HepG2 (cell line): ENCODE data around the gene ESRP2. TPM values are rescaled to one million over a fixed set of nuclear protein-coding genes. Genes with fewer than 3 reads are reported as not detected.
A peak's percentile ranks its signal among the peaks of the same experiment; 100 is the strongest.

Source experiments
- AGO2 ChIP-seq: fragments of 200-400 bp; formaldehyde crosslinking; optimal IDR thresholded peaks from 2 replicates; pipeline ENCODE3; 2017; ENCODE audit warnings: mild to moderate bottlenecking, low read depth, low read length, moderate library complexity
- CSRNP1 ChIP-seq: sonication (generic); formaldehyde crosslinking; IDR thresholded peaks from 2 replicates; pipeline ENCODE4 v1.8.1; 2023; ENCODE audit warnings: mild to moderate bottlenecking, missing genetic modification reagents
- GLI4 ChIP-seq: sonication (generic); formaldehyde crosslinking; IDR thresholded peaks from 2 replicates; pipeline ENCODE4 v1.5.1; 2020; ENCODE audit warnings: missing genetic modification reagents, mild to moderate bottlenecking, moderate library complexity, borderline replicate concordance
- KAT8 ChIP-seq: IDR thresholded peaks from 2 replicates; pipeline ENCODE4 v1.6.1; 2016; ENCODE audit warnings: missing genetic modification reagents, missing compliant biosample characterization
- MEIS1 ChIP-seq: sonication (generic); formaldehyde crosslinking; IDR thresholded peaks from 2 replicates; pipeline ENCODE4 v1.9.0; 2021; ENCODE audit warnings: mild to moderate bottlenecking, missing genetic modification reagents, moderate library complexity, borderline replicate concordance
- NCOA2 ChIP-seq: sonication (generic); formaldehyde crosslinking; IDR thresholded peaks from 2 replicates; pipeline ENCODE4 v1.8.0; 2022; ENCODE audit warnings: inconsistent platforms
- REL ChIP-seq: sonication (generic); formaldehyde crosslinking; conservative IDR thresholded peaks from 2 replicates; pipeline ENCODE4 v1.8.0; 2022; ENCODE audit warnings: mild to moderate bottlenecking, missing genetic modification reagents, moderate library complexity
- RFX1 ChIP-seq: fragments of 450-650 bp; IDR thresholded peaks from 2 replicates; pipeline ENCODE4 v1.6.1; 2017
- SALL1 ChIP-seq: sonication (generic); formaldehyde crosslinking; IDR thresholded peaks from 2 replicates; pipeline ENCODE4 v1.8.0; 2022; ENCODE audit warnings: mild to moderate bottlenecking, missing genetic modification reagents
- ZBED4 ChIP-seq: sonication (generic); formaldehyde crosslinking; IDR thresholded peaks from 2 replicates; pipeline ENCODE4 v1.4.0; 2020; ENCODE audit warnings: missing genetic modification reagents, borderline replicate concordance
- ZNF512B ChIP-seq: sonication (generic); formaldehyde crosslinking; IDR thresholded peaks from 2 replicates; pipeline ENCODE4 v1.5.1; 2020; ENCODE audit warnings: missing genetic modification reagents, mild to moderate bottlenecking, borderline replicate concordance
- ZNF577 ChIP-seq: sonication (generic); formaldehyde crosslinking; IDR thresholded peaks from 2 replicates; pipeline ENCODE4 v1.4.0; 2020; ENCODE audit warnings: mild to moderate bottlenecking, low read depth, missing genetic modification reagents, borderline replicate concordance
- ZNF660 ChIP-seq: sonication (generic); formaldehyde crosslinking; IDR thresholded peaks from 2 replicates; pipeline ENCODE4 v1.5.1; 2020; ENCODE audit warnings: mild to moderate bottlenecking, low read depth, missing genetic modification reagents, borderline replicate concordance
- ZNF678 ChIP-seq: sonication (generic); formaldehyde crosslinking; IDR thresholded peaks from 2 replicates; pipeline ENCODE4 v1.4.0; 2020; ENCODE audit warnings: mild to moderate bottlenecking, missing genetic modification reagents
- ZNF704 ChIP-seq: sonication (generic); formaldehyde crosslinking; IDR thresholded peaks from 2 replicates; pipeline ENCODE4 v1.8.1; 2023; ENCODE audit warnings: mild to moderate bottlenecking, inconsistent platforms, moderate library complexity, missing genetic modification reagents, borderline replicate concordance
- ZNF713 ChIP-seq: sonication (generic); formaldehyde crosslinking; IDR thresholded peaks from 2 replicates; pipeline ENCODE4 v1.4.0; 2020; ENCODE audit warnings: mild to moderate bottlenecking, missing genetic modification reagents
- ZNF770 ChIP-seq: sonication (generic); formaldehyde crosslinking; IDR thresholded peaks from 2 replicates; pipeline ENCODE4 v1.5.0; 2020; ENCODE audit warnings: mild to moderate bottlenecking, missing genetic modification reagents
- ZNF891 ChIP-seq: sonication (generic); formaldehyde crosslinking; IDR thresholded peaks from 2 replicates; pipeline ENCODE4 v1.5.0; 2020; ENCODE audit warnings: mild to moderate bottlenecking, missing genetic modification reagents
- polyA plus RNA-seq, 8 experiments: library from polyadenylated mRNA; depleted of rRNA in 3 of 8; stranded (reverse) in 7 of 8; unstranded in 1 of 8; fragments of >200 nt; fragmentation: Illumina TruSeq in 4 of 8; extraction: Trizol in 4 of 8; gene quantifications; 2 replicates each; pipeline versions ENCODE4 v1.2.1 to v1.2.3, GENCODE V29; 2011 to 2016; ENCODE audit warnings: low read depth in 4 of 8, missing spikeins in 1 of 8, mixed read lengths in 1 of 8; ENCODE audit not compliant: insufficient read depth in 1 of 8
- total RNA-seq, 5 experiments: library from RNA; depleted of rRNA; stranded (reverse); fragments of >200 nt; fragmentation: Illumina TruSeq; extraction: Trizol; gene quantifications; 2 replicates each; pipeline ENCODE4 v1.2.3, GENCODE V29; 2016; ENCODE audit warnings: low read depth in 1 of 5

The ESRP2 gene
- total and polyA plus RNA-seq, 2 of the 13 experiments (the other 11 are each of a cell fraction or from before 2014, with no cell fraction given), result 21.1 to 32.4 TPM

GRCh38 chr16:68244481-68244902, 8.6 kb upstream of the ESRP2 start (continued):
- TF ChIP-seq AGO2 (peak; percentile 18), ZNF713 (CRISPR knock-in tag) (0 out of 2 replicates have a peak, but pooled peaks have one; percentile 8), ZNF512B (CRISPR knock-in tag) (no peak), ZNF660 (CRISPR knock-in tag) (no peak), RFX1 (no peak), ZNF770 (CRISPR knock-in tag) (no peak), ZNF678 (CRISPR knock-in tag) (0 out of 2 replicates have a peak, but pooled peaks have one; percentile 26), GLI4 (no peak), SALL1 (CRISPR knock-in tag) (peak; percentile 7; the same call in 1 of the 2 replicates), ZNF891 (CRISPR knock-in tag) (peak; percentile 87), MEIS1 (CRISPR knock-in tag) (no peak), KAT8 (no peak), REL (CRISPR knock-in tag) (no peak), ZNF577 (CRISPR knock-in tag) (0 out of 2 replicates have a peak, but pooled peaks have one; percentile 25), NCOA2 (CRISPR knock-in tag) (no peak), ZBED4 (CRISPR knock-in tag) (no peak), CSRNP1 (CRISPR knock-in tag) (no peak), ZNF704 (CRISPR knock-in tag) (0 out of 2 replicates have a peak, but pooled peaks have one; percentile 14)
